Measurements from ENCODE around the gene TMEM209.

TMEM209 gene

GRCh38 chr7:130144312-130145171 is 60.7 kb downstream of the TMEM209 start:
- no peak for DNase-seq (ENCODE audit: low read depth in 2 of 2, low spot score in 1 of 2)

GRCh38 chr7:130143986-130144311 is 61.3 kb downstream of the TMEM209 start:
- DNase-seq (ENCODE audit: low read depth in 2 of 2, low spot score in 1 of 2) = no peak

GRCh38 chr7:130143334-130143732 is 61.9 kb downstream of the TMEM209 start:
- DNase-seq (ENCODE audit: low read depth in 2 of 2, low spot score in 1 of 2) = no peak

GRCh38 chr7:130142654-130143333 is 62.4 kb downstream of the TMEM209 start:
- DNase-seq (ENCODE audit: low read depth in 2 of 2, low spot score in 1 of 2) = no peak

GRCh38 chr7:130141884-130142653 is 63.1 kb downstream of the TMEM209 start:
- DNase-seq (ENCODE audit: low read depth in 2 of 2, low spot score in 1 of 2) = no peak

- no peak for DNase-seq (ENCODE audit: low read depth in 2 of 2, low spot score in 1 of 2)
Measured at GRCh38 chr7:130141161-130141883, 63.9 kb downstream of the TMEM209 start.

- DNase-seq (ENCODE audit: low read depth in 2 of 2, low spot score in 1 of 2) = no peak
Measured at GRCh38 chr7:130140551-130141160, 64.5 kb downstream of the TMEM209 start.

- no peak for DNase-seq (ENCODE audit: low read depth in 2 of 2, low spot score in 1 of 2)
Measured at GRCh38 chr7:130139193-130139960, 65.8 kb downstream of the TMEM209 start.

- no peak for DNase-seq (ENCODE audit: low read depth in 2 of 2, low spot score in 1 of 2)
Measured at GRCh38 chr7:130137207-130137606, 68.0 kb downstream of the TMEM209 start.

- no peak for DNase-seq (ENCODE audit: low read depth in 2 of 2, low spot score in 1 of 2)
Measured at GRCh38 chr7:130136579-130137167, 68.5 kb downstream of the TMEM209 start.

- no peak for DNase-seq (ENCODE audit: low read depth in 2 of 2, low spot score in 1 of 2)
Measured at GRCh38 chr7:130135208-130136205, 69.7 kb downstream of the TMEM209 start.

GRCh38 chr7:130134726-130135125 is 70.5 kb downstream of the TMEM209 start:
- DNase-seq (ENCODE audit: low read depth in 2 of 2, low spot score in 1 of 2) = no peak

- DNase-seq (ENCODE audit: low read depth in 2 of 2, low spot score in 1 of 2) = no peak
Measured at GRCh38 chr7:130134106-130134636, 71.0 kb downstream of the TMEM209 start.

- DNase-seq (ENCODE audit: low read depth in 2 of 2, low spot score in 1 of 2) = no peak
Measured at GRCh38 chr7:130133029-130133782, 72.0 kb downstream of the TMEM209 start.

GRCh38 chr7:130131964-130132875 is 73.0 kb downstream of the TMEM209 start:
- no peak for DNase-seq (ENCODE audit: low read depth in 2 of 2, low spot score in 1 of 2)

GRCh38 chr7:130131191-130131834 is 73.9 kb downstream of the TMEM209 start:
- no peak for DNase-seq (ENCODE audit: low read depth in 2 of 2, low spot score in 1 of 2)
